IMR-90 (cell line): ENCODE data around the gene FER1L5.

Source experiments
- BHLHE40 ChIP-seq: fragments of 150-350 bp; IDR thresholded peaks from 2 replicates; pipeline ENCODE4 v1.6.1; 2016; ENCODE audit warnings: mild to moderate bottlenecking, low read depth, low read length
- CEBPB ChIP-seq: IDR thresholded peaks from 2 replicates; pipeline ENCODE4 v1.6.1; 2012; ENCODE audit warnings: low read depth, low read length, improper control_type of control experiment
- CHD1 ChIP-seq: IDR thresholded peaks from 2 replicates; pipeline ENCODE4 v1.6.1; 2012; ENCODE audit warnings: low read depth, low read length, improper control_type of control experiment
- MAZ ChIP-seq: IDR thresholded peaks from 2 replicates; pipeline ENCODE4 v1.6.1; 2012; ENCODE audit warnings: low read depth, mild to moderate bottlenecking, low read length, improper control_type of control experiment, moderate library complexity, borderline replicate concordance
- MXI1 ChIP-seq: IDR thresholded peaks from 2 replicates; pipeline ENCODE4 v1.6.1; 2012; ENCODE audit warnings: low read depth, mild to moderate bottlenecking, low read length, moderate library complexity, borderline replicate concordance
- NFE2L2 ChIP-seq: fragments of 150-350 bp; IDR thresholded peaks from 2 replicates; pipeline ENCODE4 v1.6.1; 2016; ENCODE audit warnings: low read depth, mild to moderate bottlenecking, low read length
- POLR2A ChIP-seq: IDR thresholded peaks from 2 replicates; pipeline ENCODE4 v1.6.1; 2012; ENCODE audit warnings: mild to moderate bottlenecking, low read depth, low read length
- RAD21 ChIP-seq: IDR thresholded peaks from 2 replicates; pipeline ENCODE4 v1.6.1; 2012; ENCODE audit warnings: low read length, improper control_type of control experiment
- RCOR1 ChIP-seq: IDR thresholded peaks from 2 replicates; pipeline ENCODE4 v1.6.1; 2012; ENCODE audit warnings: mild to moderate bottlenecking, low read length, improper control_type of control experiment; ENCODE audit not compliant: insufficient replicate concordance
- RFX5 ChIP-seq: IDR thresholded peaks from 2 replicates; pipeline ENCODE4 v1.8.0; 2012; ENCODE audit warnings: low read depth, mild to moderate bottlenecking, low read length, moderate library complexity
- SMC3 ChIP-seq: fragments of 150-350 bp; IDR thresholded peaks from 2 replicates; pipeline ENCODE4 v1.6.1; 2016; ENCODE audit warnings: low read depth, mild to moderate bottlenecking, antibody characterized with exemption, low read length, moderate library complexity
- TF ChIP-seq, protein P1 (sequence below): conservative IDR thresholded peaks from 2 replicates; pipeline ENCODE4 v1.5.1; 2012; ENCODE audit warnings: mild to moderate bottlenecking, low read depth, low read length, improper control_type of control experiment
- TF ChIP-seq, protein P2 (sequence below): fragments of 150-350 bp; IDR thresholded peaks from 2 replicates; pipeline ENCODE4 v1.6.1; 2017; ENCODE audit warnings: mild to moderate bottlenecking, antibody characterized with exemption, low read length, low read depth
- TF ChIP-seq, protein P3 (sequence below): fragments of 150-350 bp; IDR thresholded peaks from 2 replicates; pipeline ENCODE4 v1.6.1; 2016; ENCODE audit warnings: low read depth, mild to moderate bottlenecking, low read length, moderate library complexity, borderline replicate concordance

GRCh38 chr2:96702098-96702785, 59.7 kb downstream of the FER1L5 start:
- TF ChIP-seq POLR2A: no peak
- TF ChIP-seq, protein P1, sequence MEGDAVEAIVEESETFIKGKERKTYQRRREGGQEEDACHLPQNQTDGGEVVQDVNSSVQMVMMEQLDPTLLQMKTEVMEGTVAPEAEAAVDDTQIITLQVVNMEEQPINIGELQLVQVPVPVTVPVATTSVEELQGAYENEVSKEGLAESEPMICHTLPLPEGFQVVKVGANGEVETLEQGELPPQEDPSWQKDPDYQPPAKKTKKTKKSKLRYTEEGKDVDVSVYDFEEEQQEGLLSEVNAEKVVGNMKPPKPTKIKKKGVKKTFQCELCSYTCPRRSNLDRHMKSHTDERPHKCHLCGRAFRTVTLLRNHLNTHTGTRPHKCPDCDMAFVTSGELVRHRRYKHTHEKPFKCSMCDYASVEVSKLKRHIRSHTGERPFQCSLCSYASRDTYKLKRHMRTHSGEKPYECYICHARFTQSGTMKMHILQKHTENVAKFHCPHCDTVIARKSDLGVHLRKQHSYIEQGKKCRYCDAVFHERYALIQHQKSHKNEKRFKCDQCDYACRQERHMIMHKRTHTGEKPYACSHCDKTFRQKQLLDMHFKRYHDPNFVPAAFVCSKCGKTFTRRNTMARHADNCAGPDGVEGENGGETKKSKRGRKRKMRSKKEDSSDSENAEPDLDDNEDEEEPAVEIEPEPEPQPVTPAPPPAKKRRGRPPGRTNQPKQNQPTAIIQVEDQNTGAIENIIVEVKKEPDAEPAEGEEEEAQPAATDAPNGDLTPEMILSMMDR: no peak
- TF ChIP-seq, protein P2, sequence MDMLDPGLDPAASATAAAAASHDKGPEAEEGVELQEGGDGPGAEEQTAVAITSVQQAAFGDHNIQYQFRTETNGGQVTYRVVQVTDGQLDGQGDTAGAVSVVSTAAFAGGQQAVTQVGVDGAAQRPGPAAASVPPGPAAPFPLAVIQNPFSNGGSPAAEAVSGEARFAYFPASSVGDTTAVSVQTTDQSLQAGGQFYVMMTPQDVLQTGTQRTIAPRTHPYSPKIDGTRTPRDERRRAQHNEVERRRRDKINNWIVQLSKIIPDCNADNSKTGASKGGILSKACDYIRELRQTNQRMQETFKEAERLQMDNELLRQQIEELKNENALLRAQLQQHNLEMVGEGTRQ: no peak
- no peak for TF ChIP-seq RAD21
- no peak for TF ChIP-seq SMC3
- no peak for TF ChIP-seq NFE2L2
- no peak for TF ChIP-seq MXI1
- TF ChIP-seq MAZ: no peak
- TF ChIP-seq RCOR1: no peak
- TF ChIP-seq BHLHE40: no peak
- TF ChIP-seq CEBPB: no peak
- no peak for TF ChIP-seq CHD1
- no peak for TF ChIP-seq RFX5
- TF ChIP-seq, protein P3, sequence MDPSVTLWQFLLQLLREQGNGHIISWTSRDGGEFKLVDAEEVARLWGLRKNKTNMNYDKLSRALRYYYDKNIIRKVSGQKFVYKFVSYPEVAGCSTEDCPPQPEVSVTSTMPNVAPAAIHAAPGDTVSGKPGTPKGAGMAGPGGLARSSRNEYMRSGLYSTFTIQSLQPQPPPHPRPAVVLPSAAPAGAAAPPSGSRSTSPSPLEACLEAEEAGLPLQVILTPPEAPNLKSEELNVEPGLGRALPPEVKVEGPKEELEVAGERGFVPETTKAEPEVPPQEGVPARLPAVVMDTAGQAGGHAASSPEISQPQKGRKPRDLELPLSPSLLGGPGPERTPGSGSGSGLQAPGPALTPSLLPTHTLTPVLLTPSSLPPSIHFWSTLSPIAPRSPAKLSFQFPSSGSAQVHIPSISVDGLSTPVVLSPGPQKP: no peak
